RCC 7860 (cell line): ENCODE data around the gene PDXDC1.
"Not testable (repeated sequence)": the region's sequence is repeated elsewhere in the genome, so short reads cannot be mapped to it uniquely, and the experiment has no call there.

Source experiments
- DNase-seq: peaks from one replicate; pipeline ENCODE4 v3.0.0-alpha.2; 2015; ENCODE audit warnings: low spot score
- FAIRE-seq: peaks from 2 replicates; lab custom pipeline; 2012; peaks lifted over from hg19 to GRCh38; lab: Jason Lieb, UNC

PDXDC1 gene

GRCh38 chr16:15130256-15130932, 155.6 kb downstream of the PDXDC1 start:
- not testable (repeated sequence) for DNase-seq, FAIRE-seq

- FAIRE-seq, DNase-seq: not testable (repeated sequence)
Measured at GRCh38 chr16:15130943-15131700, 156.3 kb downstream of the PDXDC1 start.

GRCh38 chr16:15132719-15133428, 158.0 kb downstream of the PDXDC1 start:
- not testable (repeated sequence) for DNase-seq, FAIRE-seq

GRCh38 chr16:15133554-15133953, 158.7 kb downstream of the PDXDC1 start:
- not testable (repeated sequence) for DNase-seq, FAIRE-seq

GRCh38 chr16:15134752-15135482, 160.1 kb downstream of the PDXDC1 start:
- DNase-seq, FAIRE-seq: not testable (repeated sequence)

- not testable (repeated sequence) for DNase-seq, FAIRE-seq
Measured at GRCh38 chr16:15135483-15136360, 160.9 kb downstream of the PDXDC1 start.

GRCh38 chr16:15137514-15137913, 162.7 kb downstream of the PDXDC1 start:
- DNase-seq, FAIRE-seq: not testable (repeated sequence)

- not testable (repeated sequence) for DNase-seq, FAIRE-seq
Measured at GRCh38 chr16:15140444-15141365, 165.9 kb downstream of the PDXDC1 start.

GRCh38 chr16:15141586-15141985, 166.8 kb downstream of the PDXDC1 start:
- DNase-seq (no peak), FAIRE-seq (no peak)

- FAIRE-seq, DNase-seq: not testable (repeated sequence)
Measured at GRCh38 chr16:15142107-15142890, 167.5 kb downstream of the PDXDC1 start.

GRCh38 chr16:15142891-15143600, 168.2 kb downstream of the PDXDC1 start:
- not testable (repeated sequence) for DNase-seq, FAIRE-seq

- FAIRE-seq, DNase-seq: not testable (repeated sequence)
Measured at GRCh38 chr16:15143601-15144091, 168.8 kb downstream of the PDXDC1 start.

- FAIRE-seq, DNase-seq: not testable (repeated sequence)
Measured at GRCh38 chr16:15144092-15144631, 169.3 kb downstream of the PDXDC1 start.

GRCh38 chr16:15144781-15145417, 170.1 kb downstream of the PDXDC1 start:
- DNase-seq, FAIRE-seq: not testable (repeated sequence)

- DNase-seq, FAIRE-seq: not testable (repeated sequence)
Measured at GRCh38 chr16:15145418-15146263, 170.8 kb downstream of the PDXDC1 start.
